Measurements from ENCODE around the gene PIGA. TPM values are rescaled to one million over a fixed set of nuclear protein-coding genes. Genes with fewer than 3 reads are reported as not detected.

Gene PIGA, protein sequence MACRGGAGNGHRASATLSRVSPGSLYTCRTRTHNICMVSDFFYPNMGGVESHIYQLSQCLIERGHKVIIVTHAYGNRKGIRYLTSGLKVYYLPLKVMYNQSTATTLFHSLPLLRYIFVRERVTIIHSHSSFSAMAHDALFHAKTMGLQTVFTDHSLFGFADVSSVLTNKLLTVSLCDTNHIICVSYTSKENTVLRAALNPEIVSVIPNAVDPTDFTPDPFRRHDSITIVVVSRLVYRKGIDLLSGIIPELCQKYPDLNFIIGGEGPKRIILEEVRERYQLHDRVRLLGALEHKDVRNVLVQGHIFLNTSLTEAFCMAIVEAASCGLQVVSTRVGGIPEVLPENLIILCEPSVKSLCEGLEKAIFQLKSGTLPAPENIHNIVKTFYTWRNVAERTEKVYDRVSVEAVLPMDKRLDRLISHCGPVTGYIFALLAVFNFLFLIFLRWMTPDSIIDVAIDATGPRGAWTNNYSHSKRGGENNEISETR
- 10 to 100 TPM in 1 of 3 donors, 1 to 10 TPM in 2; 6.5 to 14.2 (median 6.9) TPM for polyA plus RNA-seq

DNA sequence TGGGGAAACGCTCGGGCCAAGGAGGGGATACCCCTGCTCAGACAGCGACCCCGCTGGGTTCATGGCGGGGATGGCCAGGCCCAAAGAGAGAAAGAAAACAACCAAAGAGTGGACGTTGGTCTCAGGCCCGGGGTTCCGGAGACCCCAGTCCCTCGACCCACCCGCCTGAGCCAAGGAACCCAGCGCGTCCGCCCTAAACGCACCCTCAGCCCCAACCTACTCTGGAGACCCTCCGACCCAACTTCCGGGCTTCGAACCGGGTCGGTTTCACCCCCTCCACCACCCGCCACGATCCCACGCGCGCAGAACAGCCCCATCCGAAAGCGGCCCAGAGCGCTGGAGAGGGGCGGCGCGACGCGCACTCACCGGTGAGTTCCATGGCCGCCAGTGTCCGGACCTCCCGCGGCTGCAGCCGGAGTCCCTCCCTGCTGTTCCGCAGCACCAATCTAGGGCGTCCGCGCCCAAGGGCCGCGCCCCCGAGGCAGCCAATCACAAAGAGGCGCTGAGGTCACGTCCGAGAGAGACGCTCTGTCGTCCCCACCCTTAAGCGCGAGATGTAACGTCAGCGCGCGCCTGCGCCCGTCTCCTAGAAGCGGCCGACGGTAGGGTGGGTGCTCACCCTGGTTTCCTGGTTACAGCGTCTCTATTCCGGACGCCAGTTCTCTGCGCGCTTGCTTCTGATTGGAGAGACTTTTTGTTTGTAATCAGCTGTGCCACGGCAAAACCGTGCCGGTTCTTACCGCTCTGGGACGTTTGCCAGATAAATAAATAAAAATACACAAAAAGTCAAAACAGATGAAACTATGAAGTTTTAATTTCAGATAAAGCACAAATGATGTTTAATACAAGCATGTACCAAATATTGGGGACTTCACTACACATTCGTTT, at the start of gene PIGA:
TSS of gene PIGA (minus strand) at position 389 of the 888 bp plus-strand sequence. CDS start 3,593 bp downstream, outside the sequence.
- no peak within 1 kb of the TSS for H3K27ac ChIP-seq (ENCODE audit: low read depth, low read length)
- WGBS, 3 donors, result 0 to 30% (median 1%) methylated on average over 50 to 72 of the region's 72 CpGs

DNA sequence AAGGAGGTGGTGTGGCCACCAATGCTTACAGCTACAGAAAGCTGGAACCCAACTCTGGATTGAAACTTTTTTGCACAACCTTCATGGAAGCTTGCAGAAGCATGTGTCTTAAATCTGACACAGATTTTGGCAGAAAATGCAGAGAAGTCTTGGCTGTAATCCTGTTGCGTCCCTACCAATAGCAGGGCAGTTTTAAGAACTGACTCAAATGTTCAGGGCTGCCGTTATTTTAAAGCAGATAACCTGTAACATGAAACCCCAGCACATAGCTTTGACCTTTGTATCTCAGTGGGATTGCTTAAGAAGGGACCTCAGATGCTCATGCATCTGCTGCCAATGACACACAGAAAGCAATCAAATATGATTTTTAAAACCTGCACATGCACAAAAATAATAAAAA, 49.0 kb upstream of the PIGA start, which contains the start of gene VEGFD:
TSS of gene VEGFD (minus strand) at position 110 of the 400 bp plus-strand sequence. CDS start 467 bp downstream, outside the sequence.
- no peak within 1 kb of the TSS for H3K27ac ChIP-seq (ENCODE audit: low read depth, low read length)
- WGBS, 3 donors, result 32 to 51% (median 47%) methylated on average over 2 of the region's 2 CpGs

DNA sequence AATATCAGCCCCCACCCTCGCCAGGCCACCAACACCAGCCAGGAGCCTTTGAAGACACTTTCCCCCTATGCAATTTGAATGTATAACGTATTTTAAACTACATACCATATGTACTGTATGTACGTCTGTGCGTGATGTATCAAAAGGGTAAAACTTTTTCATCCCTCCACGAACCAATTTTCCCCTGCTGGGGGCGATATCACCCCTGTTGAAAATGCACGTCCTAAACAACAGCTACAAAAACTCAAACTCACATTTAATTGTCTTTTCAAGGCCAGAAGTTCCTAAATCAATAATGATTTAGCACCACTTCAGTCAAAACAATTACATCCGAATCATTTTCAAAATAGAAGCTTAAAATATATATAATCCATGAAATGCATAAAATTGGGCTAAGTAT, 47.5 kb upstream of the PIGA start:
- no peak overlapping the region for H3K27ac ChIP-seq (ENCODE audit: low read depth, low read length)

DNA sequence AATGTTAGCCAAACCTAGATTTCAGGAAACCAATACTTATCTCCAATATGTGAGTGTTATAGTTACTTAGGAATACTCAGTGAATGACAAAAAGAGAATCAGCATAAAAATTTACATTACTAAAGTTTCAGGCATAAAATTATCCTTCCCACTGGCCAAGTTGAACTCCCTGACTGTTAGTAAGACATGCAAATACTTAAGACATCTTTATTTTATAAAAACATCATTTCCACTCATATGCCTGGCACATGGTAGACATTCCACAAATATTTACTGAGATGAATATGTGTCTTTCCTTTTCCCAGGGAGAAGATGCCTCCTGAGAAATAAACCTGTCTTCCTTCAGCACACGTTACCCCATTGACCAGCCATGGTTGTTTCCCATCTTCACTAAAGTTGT, 41.6 kb upstream of the PIGA start:
- 67 to 93% (median 76%) methylated on average over 1 of the region's 1 CpG for WGBS, 3 donors
- no peak overlapping the region for H3K27ac ChIP-seq (ENCODE audit: low read depth, low read length)

More for the DNA sequence above, 47.5 kb upstream of the PIGA start:
- 57 to 82% (median 64%) methylated on average over 8 of the region's 8 CpGs for WGBS, 3 donors

DNA sequence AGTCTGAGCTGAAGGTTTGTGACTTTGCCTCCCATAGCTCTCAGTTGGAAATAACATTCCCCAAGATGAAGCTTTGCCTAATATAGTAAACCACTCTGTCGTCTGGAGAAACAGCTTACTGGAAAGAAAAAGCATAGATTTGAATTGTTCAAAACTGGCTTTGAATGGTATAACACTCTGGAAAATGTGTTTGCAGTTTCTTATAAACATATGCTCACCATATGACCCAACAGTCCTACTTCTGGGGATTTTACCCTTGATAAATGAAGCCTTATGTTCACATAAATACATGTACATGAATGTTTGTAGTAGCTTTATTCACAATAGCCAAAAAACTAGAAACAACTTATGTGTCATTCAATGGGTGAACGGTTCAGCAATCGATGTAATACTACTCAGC, 38.7 kb upstream of the PIGA start:
- no peak overlapping the region for H3K27ac ChIP-seq (ENCODE audit: low read depth, low read length)
- WGBS, 3 donors, result 62 to 82% (median 66%) methylated on average over 3 of the region's 3 CpGs

DNA sequence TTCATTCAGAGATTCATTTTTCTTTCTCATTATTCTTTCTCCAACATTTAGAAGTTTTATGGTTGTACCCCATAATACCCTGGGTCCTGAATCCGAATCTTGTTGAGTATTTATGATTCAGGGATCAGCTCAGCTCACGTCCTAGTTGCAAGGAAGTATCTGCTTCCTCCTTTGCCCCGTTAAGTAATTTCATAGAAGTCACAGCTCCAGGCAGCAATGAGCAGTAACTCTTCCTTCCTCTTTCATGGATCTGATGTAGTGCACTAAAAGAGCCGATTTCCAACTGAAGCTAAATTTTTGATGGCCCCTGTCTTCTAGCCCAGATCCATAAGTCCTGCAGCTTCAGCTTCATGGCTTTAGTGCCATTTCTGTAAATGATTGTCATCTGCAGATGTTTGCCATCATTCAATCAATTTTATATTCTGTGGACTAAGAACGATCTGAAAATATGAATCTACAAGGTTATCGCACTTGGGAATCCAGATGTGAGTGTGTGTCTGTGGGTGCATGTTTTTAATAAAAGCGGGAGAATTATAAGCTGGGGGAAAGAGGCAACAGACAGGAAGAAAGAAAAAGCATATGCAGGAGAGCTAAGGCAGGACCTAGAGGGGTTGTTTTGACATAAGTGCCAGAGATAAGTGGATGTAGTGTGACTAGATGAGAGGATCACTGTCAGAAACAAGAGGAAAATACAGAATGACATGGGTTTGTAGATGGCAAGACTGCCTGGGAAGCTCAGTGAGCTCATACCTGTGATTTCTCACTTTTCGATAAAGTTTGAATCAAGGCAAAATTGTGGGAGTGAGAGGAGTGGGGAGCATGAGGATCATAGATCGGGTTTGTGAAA, 31.4 kb upstream of the PIGA start:
- H3K27ac ChIP-seq (ENCODE audit: low read depth, low read length), result no peak overlapping the region
- 59 to 72% (median 63%) methylated on average over 9 of the region's 9 CpGs for WGBS, 3 donors

DNA sequence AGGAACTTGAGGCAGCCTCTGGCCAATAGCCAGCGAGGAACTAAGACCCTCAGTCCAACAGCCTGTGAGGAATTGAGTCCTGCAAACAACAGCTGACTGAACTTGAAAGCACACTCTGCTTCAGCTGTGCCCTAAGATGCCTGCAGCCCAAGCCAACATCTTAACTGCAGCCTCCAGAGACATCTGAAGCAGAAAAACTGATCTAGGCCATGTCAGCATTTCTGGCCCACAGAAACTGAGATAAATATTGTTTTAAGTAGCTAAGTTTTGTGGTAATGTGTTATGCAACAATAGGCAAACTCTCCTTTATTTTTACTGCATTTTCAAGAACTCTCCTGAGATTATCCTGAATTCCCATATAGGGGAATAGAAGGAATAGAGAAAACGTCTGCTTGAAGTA, 24.4 kb upstream of the PIGA start:
- H3K27ac ChIP-seq (ENCODE audit: low read depth, low read length), result no peak overlapping the region
- WGBS, 3 donors, result 44 to 83% (median 75%) methylated on average over 2 of the region's 2 CpGs

DNA sequence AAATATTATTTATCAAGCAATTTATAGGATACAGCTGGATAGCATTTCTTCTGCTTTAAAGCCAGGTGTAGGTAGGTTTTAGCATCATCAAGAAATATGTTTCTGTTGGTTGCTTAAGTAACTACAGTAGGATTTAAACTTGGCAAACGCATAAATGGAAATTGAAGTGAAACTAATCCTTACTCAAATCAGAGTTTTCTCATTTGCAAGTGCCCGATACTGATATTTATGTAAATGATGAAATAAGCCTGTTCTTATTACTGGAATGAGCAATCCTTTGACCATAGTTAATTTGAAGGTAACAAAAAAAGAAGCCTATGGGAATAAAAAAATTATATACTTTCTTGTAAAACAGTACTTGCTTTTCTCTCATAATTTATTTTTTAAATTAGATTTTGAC, 23.2 kb upstream of the PIGA start:
- 73 to 94% (median 91%) methylated on average over 2 of the region's 2 CpGs for WGBS, 3 donors
- H3K27ac ChIP-seq (ENCODE audit: low read depth, low read length), result no peak overlapping the region

DNA sequence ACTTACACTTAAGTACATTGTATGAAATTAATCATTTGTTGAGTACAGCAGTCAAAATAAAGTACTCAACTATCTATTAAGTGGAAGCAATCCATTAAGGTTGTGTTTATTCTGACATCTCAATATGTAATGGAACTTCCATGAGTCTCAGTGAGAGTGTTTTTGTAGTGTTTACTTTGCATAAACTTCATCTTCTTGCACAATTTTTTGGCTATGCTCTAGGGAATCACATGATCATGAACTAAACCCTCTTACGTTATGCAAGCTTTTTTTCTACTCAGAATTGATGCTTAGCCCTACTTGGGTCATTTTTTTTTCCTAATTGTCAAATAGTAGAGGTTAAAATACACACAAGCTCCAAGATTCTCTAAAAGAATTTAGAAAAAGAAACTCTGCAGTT, 21.1 kb upstream of the PIGA start:
- 15 to 57% (median 19%) methylated on average over 1 of the region's 1 CpG for WGBS, 3 donors
- no peak overlapping the region for H3K27ac ChIP-seq (ENCODE audit: low read depth, low read length)

DNA sequence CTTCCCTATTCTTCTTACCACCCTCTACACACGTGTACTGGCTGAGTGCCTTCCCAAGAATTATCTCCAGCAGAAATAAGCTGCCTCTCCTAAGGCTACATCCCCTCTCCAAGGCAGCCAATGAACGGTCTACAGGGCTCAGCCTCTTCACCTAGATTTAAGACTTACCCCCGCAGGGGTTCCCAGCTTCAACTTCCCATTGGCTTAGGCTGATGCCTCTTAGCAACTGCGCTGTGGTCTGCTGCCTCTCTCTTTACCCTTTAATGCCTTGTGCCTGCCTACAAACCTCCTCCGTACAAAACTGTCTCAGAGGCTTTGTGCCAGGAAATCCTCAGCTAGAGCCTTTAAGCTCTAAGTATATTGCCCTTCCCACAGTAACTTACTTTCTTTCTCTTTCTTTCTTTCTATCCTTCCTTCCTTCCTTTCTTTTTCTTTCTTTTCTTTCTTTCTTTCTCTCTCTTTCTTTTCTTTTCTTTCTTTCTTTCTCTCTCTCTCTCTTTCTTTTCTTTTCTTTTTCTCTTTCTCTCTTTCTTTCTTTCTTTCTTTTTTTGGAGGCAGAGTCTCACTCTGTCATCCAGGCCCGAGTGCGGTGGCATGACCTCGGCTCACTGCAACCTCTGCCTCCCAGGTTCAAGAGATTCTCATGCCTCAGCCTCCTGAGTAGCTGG, 15.1 kb upstream of the PIGA start:
- 64 to 81% (median 69%) methylated on average over 8 of the region's 8 CpGs for WGBS, 3 donors
- no peak overlapping the region for H3K27ac ChIP-seq (ENCODE audit: low read depth, low read length)

DNA sequence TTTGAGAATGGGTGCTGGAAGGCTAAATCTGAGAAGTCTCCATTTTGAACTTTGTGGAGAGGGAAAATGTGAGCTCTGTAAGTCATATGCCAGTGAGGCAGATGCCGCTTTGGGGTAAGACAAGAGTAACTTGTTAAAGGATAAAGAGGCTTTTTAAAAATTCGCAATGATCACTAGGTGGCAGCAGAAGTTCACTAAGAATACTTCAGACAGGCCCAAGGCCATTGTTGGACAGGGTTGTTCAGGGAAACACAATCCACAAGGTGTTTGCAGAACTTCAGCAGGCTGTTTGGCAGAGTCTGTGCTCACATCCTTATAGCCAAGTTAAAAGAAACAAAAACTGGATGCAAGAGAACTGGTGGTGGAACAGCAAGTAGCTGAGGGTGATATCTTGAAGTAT, 13.7 kb upstream of the PIGA start:
- WGBS, 3 donors, result 21 to 29% (median 24%) methylated on average over 2 of the region's 2 CpGs

DNA sequence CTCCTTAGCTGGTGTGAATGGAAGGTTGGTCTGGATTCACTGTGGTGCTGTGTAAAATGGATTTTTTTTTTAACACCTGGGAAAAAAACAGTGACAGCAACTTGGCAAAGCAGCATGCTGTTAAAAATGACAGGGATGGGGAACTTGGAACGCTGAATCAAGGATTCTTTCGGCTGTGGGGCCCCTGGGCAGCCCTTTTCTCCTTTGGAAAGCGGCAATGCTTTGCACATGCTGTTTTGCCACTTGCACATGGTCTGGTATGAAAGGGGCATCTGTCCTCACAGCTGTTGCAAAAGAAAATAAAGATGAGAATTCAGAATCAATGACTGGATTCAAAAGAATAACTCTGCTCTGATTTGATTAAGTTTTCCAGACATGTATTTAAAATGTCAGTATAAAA, 10.7 kb upstream of the PIGA start:
- WGBS, 3 donors, result 45 to 79% (median 67%) methylated on average over 2 to 3 of the region's 3 CpGs
- no peak overlapping the region for H3K27ac ChIP-seq (ENCODE audit: low read depth, low read length)

More for the DNA sequence above, 13.7 kb upstream of the PIGA start:
- no peak overlapping the region for H3K27ac ChIP-seq (ENCODE audit: low read depth, low read length)

DNA sequence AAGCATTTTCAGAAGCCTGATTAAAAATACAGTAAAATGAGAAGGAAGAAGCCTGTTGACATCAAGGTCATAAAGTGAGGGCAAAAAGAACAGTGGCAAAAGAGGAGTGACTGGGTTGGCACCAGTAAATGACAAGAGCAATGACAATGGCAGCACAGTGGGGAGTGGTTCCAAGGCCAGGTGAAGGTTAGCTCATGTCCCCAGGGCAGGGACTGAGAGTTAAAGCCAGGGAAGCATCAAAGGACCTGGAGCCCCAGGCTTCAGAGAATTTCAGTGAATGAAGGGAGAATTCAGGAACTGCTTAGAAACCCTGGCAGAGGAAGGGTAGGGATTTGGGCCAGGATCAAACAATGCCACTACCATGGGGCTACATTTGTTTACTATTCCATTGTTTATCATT, 8.8 kb upstream of the PIGA start:
- H3K27ac ChIP-seq (ENCODE audit: low read depth, low read length), result no peak overlapping the region

DNA sequence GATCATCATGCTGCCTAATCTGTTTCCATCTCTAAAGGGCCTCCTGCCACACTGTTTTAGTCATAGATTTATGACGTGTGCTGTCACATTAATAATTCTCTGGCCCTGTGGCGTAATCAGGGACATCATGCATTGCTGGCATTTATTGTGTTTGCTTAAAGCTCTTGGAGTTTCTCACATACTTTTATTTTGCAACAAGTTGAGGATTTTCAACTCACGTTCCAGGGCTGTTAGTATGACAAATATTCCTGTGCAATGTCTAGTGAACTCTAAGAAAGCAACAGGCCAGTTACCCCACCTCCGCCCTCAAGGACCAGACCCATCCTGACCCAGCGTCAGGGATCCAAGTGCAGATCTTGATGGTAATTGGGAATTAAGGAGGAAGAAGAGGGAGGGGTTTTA, 7.8 kb upstream of the PIGA start:
- no peak overlapping the region for H3K27ac ChIP-seq (ENCODE audit: low read depth, low read length)
- WGBS, 3 donors, result 58 to 64% (median 61%) methylated on average over 5 of the region's 5 CpGs

DNA sequence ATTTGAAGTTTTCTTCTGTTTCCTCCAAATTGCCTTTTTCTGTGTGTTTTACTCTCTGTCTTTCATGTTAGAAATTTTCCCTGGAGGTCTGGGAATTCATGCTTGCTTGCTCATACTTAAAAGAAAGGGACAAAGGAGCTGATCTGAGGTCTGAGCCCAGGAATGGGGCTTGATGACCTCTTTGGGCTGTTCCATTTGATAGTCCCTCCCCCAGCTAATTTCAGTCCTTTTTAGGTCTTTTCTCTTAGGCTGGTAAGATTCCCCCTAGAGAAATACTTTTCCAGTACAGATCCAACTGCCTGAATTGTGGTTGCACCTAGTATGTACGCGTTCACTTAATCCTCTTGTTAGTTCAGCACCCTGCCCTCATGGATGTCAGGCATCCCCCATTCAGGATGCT, 5.5 kb upstream of the PIGA start:
- WGBS, 3 donors, result 67 to 97% (median 92%) methylated on average over 2 of the region's 2 CpGs
- H3K27ac ChIP-seq (ENCODE audit: low read depth, low read length), result no peak overlapping the region

DNA sequence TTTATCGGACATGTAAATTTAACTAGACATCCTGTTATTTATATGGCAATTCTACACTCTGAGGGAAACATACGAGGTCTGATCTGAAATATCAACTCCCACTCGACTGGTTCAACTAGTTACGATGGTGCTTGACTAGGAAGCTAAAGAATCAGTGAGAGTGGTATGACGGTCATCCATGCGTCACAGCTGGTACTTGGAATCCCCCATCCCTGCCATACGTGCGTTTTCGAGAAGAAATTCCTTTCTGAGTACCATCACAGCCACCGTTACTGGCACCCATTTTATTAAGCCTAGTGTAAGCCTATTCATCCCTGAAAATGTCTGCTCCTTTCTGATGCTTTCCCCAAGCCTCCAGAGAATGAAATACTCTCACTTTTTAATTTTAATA, 695 bp upstream of the PIGA start:
- 0 to 32% (median 1%) methylated on average over 10 of the region's 10 CpGs for WGBS, 3 donors

DNA sequence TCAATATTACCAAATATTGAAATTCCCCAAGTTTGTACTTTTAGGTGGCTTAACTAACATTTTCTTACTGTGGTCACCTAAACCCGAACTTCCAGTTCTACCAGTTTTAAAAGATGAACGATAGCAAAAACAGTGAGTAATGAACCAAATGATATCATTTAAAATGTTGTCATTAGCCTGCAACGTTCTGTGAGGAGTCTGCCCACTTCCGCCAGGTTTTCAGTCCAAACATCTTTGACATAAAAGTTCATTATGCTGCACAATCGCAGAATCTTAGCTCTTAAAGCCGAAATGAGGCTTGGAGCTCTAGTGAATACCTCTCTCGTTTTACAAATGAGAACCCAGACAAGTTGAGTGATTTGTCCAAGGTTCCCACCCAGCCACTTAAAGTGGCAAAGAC, 762 bp downstream of the PIGA start:
- 3 to 37% (median 14%) methylated on average over 7 of the region's 7 CpGs for WGBS, 3 donors
- no peak overlapping the region for H3K27ac ChIP-seq (ENCODE audit: low read depth, low read length)

More for the DNA sequence above, 695 bp upstream of the PIGA start:
- no peak overlapping the region for H3K27ac ChIP-seq (ENCODE audit: low read depth, low read length)

DNA sequence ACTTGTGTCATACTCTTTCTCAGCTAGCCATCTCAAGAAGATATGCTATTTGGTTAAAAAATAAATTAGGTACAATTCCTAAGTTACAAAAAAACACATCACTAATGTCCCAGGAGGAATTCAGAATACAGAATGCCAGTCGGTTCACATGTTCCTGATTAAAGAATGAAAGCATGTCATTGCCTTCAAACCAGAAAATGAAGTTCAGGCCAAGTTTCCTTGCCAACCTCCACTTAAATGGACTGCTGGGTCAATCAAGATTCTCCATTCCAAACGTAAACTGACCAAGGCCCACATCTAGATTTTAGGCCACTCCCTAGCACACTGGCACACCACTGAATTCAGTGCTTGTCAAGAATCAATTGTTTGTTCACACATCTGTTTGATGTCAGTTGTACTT, 6.5 kb downstream of the PIGA start:
- WGBS, 3 donors, result 15 to 54% (median 52%) methylated on average over 2 of the region's 2 CpGs
- no peak overlapping the region for H3K27ac ChIP-seq (ENCODE audit: low read depth, low read length)
